Suprapubic skin (tissue), 4 donors: Measurements from ENCODE around the gene SMARCC2. TPM values are rescaled to one million over a fixed set of nuclear protein-coding genes. Genes with fewer than 3 reads are reported as not detected.
A peak's percentile ranks its signal among the peaks of the same experiment; 100 is the strongest.

ENCODE experiments used
- DNase-seq, 2 donors: peaks; one replicate each; pipeline ENCODE4 v3.0.0-alpha.2; 2019; ENCODE audit warnings: low spot score in 2 of 2
- H3K27ac ChIP-seq: fragments of 200-600 bp; sonication (generic); one replicate; pipeline ENCODE4 v1.5.1; 2019
- H3K27me3 ChIP-seq: fragments of 200-600 bp; sonication (generic); one replicate; pipeline ENCODE4 v1.5.1; 2019
- H3K36me3 ChIP-seq: fragments of 200-600 bp; sonication (generic); one replicate; pipeline ENCODE4 v1.5.1; 2019
- H3K4me1 ChIP-seq: fragments of 200-600 bp; sonication (generic); one replicate; pipeline ENCODE4 v1.5.1; 2019
- H3K4me3 ChIP-seq: fragments of 200-600 bp; sonication (generic); one replicate; pipeline ENCODE4 v1.5.1; 2019; ENCODE audit warnings: mild to moderate bottlenecking
- H3K9me3 ChIP-seq: fragments of 200-600 bp; sonication (generic); one replicate; pipeline ENCODE4 v1.5.1; 2019
- CTCF ChIP-seq, 2 donors: fragments of 200-600 bp in 1 of 2; fragments of 450-650 bp in 1 of 2; sonication (generic) in 1 of 2; IDR thresholded peaks; one replicate each; pipeline ENCODE4 v1.5.1; 2016 to 2019; ENCODE audit warnings: antibody characterized with exemption in 2 of 2, mild to moderate bottlenecking in 1 of 2, moderate library complexity in 1 of 2
- EP300 ChIP-seq: sonication (generic); formaldehyde crosslinking; IDR thresholded peaks from one replicate; pipeline ENCODE4 v1.6.1; 2017; ENCODE audit warnings: antibody characterized with exemption
- POLR2A ChIP-seq, 2 donors: fragments of 450-650 bp; IDR thresholded peaks; one replicate each; pipeline ENCODE4 v1.6.1; 2017; ENCODE audit warnings: antibody characterized with exemption in 2 of 2, mild to moderate bottlenecking in 2 of 2, moderate library complexity in 2 of 2
- POLR2AphosphoS5 ChIP-seq, 3 donors: sonication (generic); formaldehyde crosslinking; IDR thresholded peaks; one replicate each; pipeline ENCODE4 v1.6.1; 2017; ENCODE audit warnings: antibody characterized with exemption in 3 of 3
- WGBS: methylation state at CpG from one replicate; pipeline ENCODE4 v1.1.5; 2018; 5-methylcytosine and 5-hydroxymethylcytosine counted together
- total RNA-seq, 4 donors: library from RNA; depleted of rRNA; stranded (reverse); fragments of >200 nt; gene quantifications; one replicate each; pipeline ENCODE4 v1.1.0, GENCODE V29; 2016

Gene SMARCC2
- total RNA-seq, 4 donors from 2014 or later, result 53.6 to 137 (median 85.9) TPM

- no peak for TF ChIP-seq EP300
- no peak for TF ChIP-seq POLR2AphosphoS5 (IDR thresholded peaks at IDR 0.05)
- TF ChIP-seq CTCF (IDR thresholded peaks at IDR 0.05), result no peak
- TF ChIP-seq POLR2A (IDR thresholded peaks at IDR 0.05), result no peak
- H3K27ac ChIP-seq, result peak overlapping the region; percentile 91
- DNase-seq, result no peak
- H3K4me1 ChIP-seq, result peaks cover 29% of the 10 kb centered on the region
- no peaks in the 10 kb centered on the region for H3K27me3 ChIP-seq
- H3K4me3 ChIP-seq, result peak overlapping the region; percentile 88
- WGBS, result 10% methylated on average over 10 of the region's 10 CpGs
- H3K36me3 ChIP-seq, result peaks cover 36% of the 10 kb centered on the region
- H3K9me3 ChIP-seq, result no peaks in the 10 kb centered on the region
Measured at GRCh38 chr12:56188131-56188777, 1.0 kb downstream of the SMARCC2 start.

GRCh38 chr12:56186957-56187356 lies 2.3 kb downstream of the SMARCC2 start:
- peaks cover 29% of the 10 kb centered on the region for H3K4me1 ChIP-seq
- H3K27me3 ChIP-seq, result no peaks in the 10 kb centered on the region
- TF ChIP-seq POLR2AphosphoS5 (IDR thresholded peaks at IDR 0.05), result no peak
- TF ChIP-seq EP300, result no peak
- no peak for TF ChIP-seq CTCF (IDR thresholded peaks at IDR 0.05)
- no peak for TF ChIP-seq POLR2A (IDR thresholded peaks at IDR 0.05)
- WGBS, result 41% methylated on average over 2 of the region's 2 CpGs
- no peak for DNase-seq
- H3K36me3 ChIP-seq, result peaks cover 49% of the 10 kb centered on the region
- no peaks in the 10 kb centered on the region for H3K9me3 ChIP-seq
- H3K27ac ChIP-seq, result no peak overlapping the region
- H3K4me3 ChIP-seq, result no peak overlapping the region

- DNase-seq, result no peak
- 92% methylated on average over 3 of the region's 3 CpGs for WGBS
- Histone ChIP-seq H3K27me3 (no peaks in the 10 kb centered on the region), H3K9me3 (no peaks in the 10 kb centered on the region), H3K27ac (no peak overlapping the region), H3K4me3 (no peak overlapping the region), H3K36me3 (peaks cover 100% of the 10 kb centered on the region), H3K4me1 (no peaks in the 10 kb centered on the region)
- TF ChIP-seq CTCF (IDR thresholded peaks at IDR 0.05), result no peak
- no peak for TF ChIP-seq POLR2AphosphoS5 (IDR thresholded peaks at IDR 0.05)
- no peak for TF ChIP-seq EP300
- no peak for TF ChIP-seq POLR2A (IDR thresholded peaks at IDR 0.05)
Measured at GRCh38 chr12:56178347-56178746, 10.9 kb downstream of the SMARCC2 start.

- DNase-seq, result no peak
- Histone ChIP-seq H3K9me3 (no peaks in the 10 kb centered on the region), H3K36me3 (peaks cover 100% of the 10 kb centered on the region)
Measured at GRCh38 chr12:56172839-56173238, 16.4 kb downstream of the SMARCC2 start.

More at GRCh38 chr12:56172839-56173238, 16.4 kb downstream of the SMARCC2 start:
- TF ChIP-seq POLR2A (IDR thresholded peaks at IDR 0.05) (no peak), EP300 (no peak), POLR2AphosphoS5 (IDR thresholded peaks at IDR 0.05) (no peak), CTCF (IDR thresholded peaks at IDR 0.05) (no peak)
- Histone ChIP-seq H3K27ac (no peak overlapping the region), H3K27me3 (no peaks in the 10 kb centered on the region), H3K4me3 (no peak overlapping the region), H3K4me1 (no peaks in the 10 kb centered on the region)
- 92% methylated on average over 7 of the region's 7 CpGs for WGBS
